IMR-90 (cell line): ENCODE data around the gene LAGE3. TPM values are rescaled to one million over a fixed set of nuclear protein-coding genes. Genes with fewer than 3 reads are reported as not detected.

Source experiments
- ATAC-seq: fragments of 200-7000 bp; cut with Tn5 transposase; 2 replicates; pipeline ENCODE4 v1.9.1; 2020; ENCODE audit warnings: low read depth, mild to moderate bottlenecking, moderate library complexity
- BruUV-seq: library from RNA; stranded (reverse); fragments of 400-500 nt; replicated peaks from 2 replicates; lab custom pipeline; 2021; lab: Mats Ljungman, UMichigan
- CTCF ChIA-PET: fragments of 300-600 bp; formaldehyde crosslinking; extraction: SDS; loops from one replicate; lab custom pipeline; 2021; ENCODE audit warnings: antibody characterized with exemption; lab: Yijun Ruan, JAX
- POLR2A ChIA-PET: fragments of 300-600 bp; sonication (Branson Sonifier 250); formaldehyde crosslinking; loops from one replicate; lab custom pipeline; 2022; ENCODE audit warnings: antibody characterized with exemption; ENCODE audit not compliant: unreplicated experiment; lab: Charles Lee
- DNase-seq: peaks from one replicate; pipeline ENCODE4 v3.0.0; 2013
- H2AFZ ChIP-seq: replicated peaks from 2 replicates; pipeline ENCODE3; 2013; ENCODE audit warnings: low read length, mild to moderate bottlenecking; ENCODE audit not compliant: poor library complexity
- H2AK5ac ChIP-seq: 2 replicates; pipeline ENCODE4 v1.6.1; 2013; ENCODE audit warnings: low read depth, low read length, inconsistent platforms
- H2AK9ac ChIP-seq: replicated peaks from 2 replicates; pipeline ENCODE3; 2013; ENCODE audit warnings: mild to moderate bottlenecking, low read depth, low read length, moderate library complexity; ENCODE audit not compliant: poor library complexity
- H2BK120ac ChIP-seq: 2 replicates; pipeline ENCODE4 v1.6.1; 2013; ENCODE audit warnings: low read depth, low read length, inconsistent platforms
- H2BK15ac ChIP-seq: 3 replicates; pipeline ENCODE4 v1.6.1; 2013; ENCODE audit warnings: low read depth, low read length, inconsistent platforms
- H2BK20ac ChIP-seq: 2 replicates; pipeline ENCODE4 v1.6.1; 2013; ENCODE audit warnings: low read depth, mild to moderate bottlenecking, inconsistent platforms, low read length, moderate library complexity
- H2BK5ac ChIP-seq: 2 replicates; pipeline ENCODE4 v1.6.1; 2013; ENCODE audit warnings: mild to moderate bottlenecking, low read depth, low read length, inconsistent platforms; ENCODE audit not compliant: poor library complexity, severe bottlenecking
- H3K14ac ChIP-seq: replicated peaks from 2 replicates; pipeline ENCODE4 v1.6.1; 2013; ENCODE audit warnings: low read depth, low read length, inconsistent platforms
- H3K18ac ChIP-seq: 2 replicates; pipeline ENCODE4 v1.6.1; 2013; ENCODE audit warnings: low read depth, low read length, control low read depth
- H3K23ac ChIP-seq: 2 replicates; pipeline ENCODE4 v1.6.1; 2013; ENCODE audit warnings: low read depth, low read length, inconsistent platforms
- H3K27ac ChIP-seq: 2 replicates; pipeline ENCODE4 v1.5.1; 2013; ENCODE audit warnings: mild to moderate bottlenecking, control low read depth, low read length; ENCODE audit not compliant: insufficient read depth
- H3K27me3 ChIP-seq: 2 replicates; pipeline ENCODE4 v1.6.1; 2013; ENCODE audit warnings: low read length; ENCODE audit not compliant: control insufficient read depth, insufficient read depth
- H3K36me3 ChIP-seq: 2 replicates; pipeline ENCODE4 v1.6.1; 2013; ENCODE audit warnings: low read length, mixed read lengths; ENCODE audit not compliant: control insufficient read depth, insufficient read depth
- H3K4ac ChIP-seq: 2 replicates; pipeline ENCODE4 v1.6.1; 2013; ENCODE audit warnings: low read depth, low read length, inconsistent platforms
- H3K4me1 ChIP-seq: 2 replicates; pipeline ENCODE4 v1.6.1; 2013; ENCODE audit warnings: low read length, mixed read lengths; ENCODE audit not compliant: control insufficient read depth, insufficient read depth
- H3K4me2 ChIP-seq: 2 replicates; pipeline ENCODE4 v1.6.1; 2013; ENCODE audit warnings: low read depth, mild to moderate bottlenecking, control low read depth, low read length, moderate library complexity
- H3K4me3 ChIP-seq: 2 replicates; pipeline ENCODE4 v1.5.1; 2013; ENCODE audit warnings: low read depth, mild to moderate bottlenecking, control low read depth, low read length, moderate library complexity; ENCODE audit not compliant: insufficient read depth
- H3K56ac ChIP-seq: 2 replicates; pipeline ENCODE4 v1.6.1; 2013; ENCODE audit warnings: low read length, inconsistent platforms; ENCODE audit not compliant: insufficient read depth; ENCODE audit errors: extremely low read depth
- H3K79me1 ChIP-seq, 2 experiments: 2 replicates each; pipeline ENCODE4 v1.6.1; 2013; ENCODE audit warnings: low read length in 2 of 2, inconsistent platforms in 1 of 2, low read depth in 1 of 2
- H3K9ac ChIP-seq: 2 replicates; pipeline ENCODE4 v1.6.1; 2013; ENCODE audit warnings: low read depth, low read length, control low read depth
- H3K9me1 ChIP-seq: 2 replicates; pipeline ENCODE4 v1.6.1; 2013; ENCODE audit warnings: low read length, inconsistent platforms; ENCODE audit not compliant: insufficient read depth
- H3K9me3 ChIP-seq: 2 replicates; pipeline ENCODE4 v1.6.1; 2013; ENCODE audit warnings: low read length; ENCODE audit not compliant: control insufficient read depth, insufficient read depth
- H4K20me1 ChIP-seq: 2 replicates; pipeline ENCODE4 v1.6.1; 2013; ENCODE audit warnings: low read length, inconsistent platforms; ENCODE audit not compliant: insufficient read depth
- H4K5ac ChIP-seq: 2 replicates; pipeline ENCODE4 v1.6.1; 2013; ENCODE audit warnings: mild to moderate bottlenecking, low read depth, low read length, control low read depth
- H4K8ac ChIP-seq, 2 experiments: 2 replicates each; pipeline ENCODE4 v1.6.1; 2013; ENCODE audit warnings: low read depth in 2 of 2, low read length in 2 of 2, control low read depth in 1 of 2, inconsistent platforms in 1 of 2
- H4K91ac ChIP-seq: 2 replicates; pipeline ENCODE4 v1.6.1; 2013; ENCODE audit warnings: low read depth, low read length, inconsistent platforms; ENCODE audit not compliant: insufficient read depth
- BHLHE40 ChIP-seq: fragments of 150-350 bp; IDR thresholded peaks from 2 replicates; pipeline ENCODE4 v1.6.1; 2016; ENCODE audit warnings: mild to moderate bottlenecking, low read depth, low read length
- RCOR1 ChIP-seq: IDR thresholded peaks from 2 replicates; pipeline ENCODE4 v1.6.1; 2012; ENCODE audit warnings: mild to moderate bottlenecking, low read length, improper control_type of control experiment; ENCODE audit not compliant: insufficient replicate concordance
- RFX5 ChIP-seq: IDR thresholded peaks from 2 replicates; pipeline ENCODE4 v1.8.0; 2012; ENCODE audit warnings: low read depth, mild to moderate bottlenecking, low read length, moderate library complexity
- WGBS, 2 experiments: methylation state at CpG; one replicate each; pipeline versions ENCODE4 v1.1.5 to v1.1.7; 2013; ENCODE audit warnings: missing lambda C conversion rate in 2 of 2; ENCODE audit not compliant: insufficient read length in 1 of 2; ENCODE audit errors: extremely low coverage in 2 of 2; 5-methylcytosine and 5-hydroxymethylcytosine counted together
- dilution Hi-C: fragments of 300-500 bp; cut with HindIII; formaldehyde crosslinking; loops from one replicate; pipeline ENCODE4 v1.14.3; 2018; ENCODE audit warnings: low sequenced_read_pairs; ENCODE audit not compliant: unreplicated experiment
- in situ Hi-C: fragments of 300-500 bp; cut with MboI; formaldehyde crosslinking; loops from 3 replicates; pipeline ENCODE4 v1.14.3; 2019; ENCODE audit warnings: low sequenced_read_pairs, inconsistent platforms, mixed read lengths
- intact Hi-C: fragments of 100-400 bp; cut with micrococcal nuclease; formaldehyde crosslinking; loops from 2 replicates; pipeline ENCODE4 v1.10.0; 2022
- polyA plus RNA-seq, 3 experiments: library from polyadenylated mRNA; depleted of rRNA; stranded (reverse); fragments of >200 nt; gene quantifications; 2 replicates each; pipeline ENCODE4 v1.2.3, GENCODE V29; 2012; ENCODE audit warnings: low replicate concordance in 1 of 3
- total RNA-seq: library from RNA; depleted of rRNA; stranded (reverse); fragments of >200 nt; gene quantifications from 2 replicates; pipeline ENCODE4 v1.2.3, GENCODE V29; 2012

Gene LAGE3
- total and polyA plus RNA-seq, 2 of the 4 experiments (the other 2 are of a cell fraction) = 3.6 to 14.8 TPM

GRCh38 chrX:154459832-154460231 is 19.2 kb downstream of the LAGE3 start:
- dilution Hi-C loops (no loop called here), intact Hi-C loops (no loop called here), in situ Hi-C loops (no loop called here)
- ATAC-seq (peak; percentile 28), DNase-seq (no peak)
- peak overlapping the region; percentile 74 for H3K4me3 ChIP-seq
- peaks cover 0 to 16% of the 10 kb centered on the region in 2 experiments; a peak in 3 of 4 replicates for H3K79me1 ChIP-seq
- CTCF ChIA-PET = interaction anchor here (1.9 kb wide), 1 partner anchor 67 kb away, joined by 5 read pairs; no protein-coding TSS in a partner anchor
- H3K27me3 ChIP-seq = no peaks in the 10 kb centered on the region
- WGBS, 2 experiments = 35% methylated on average over 4 of the region's 14 CpGs; no CpG with 5 or more reads in 1 of the 2 experiments
- H2BK20ac ChIP-seq = no peak overlapping the region
- peak overlapping the region; percentile 16; the same call in 1 of the 2 replicates for H3K27ac ChIP-seq
- H3K23ac ChIP-seq = no peak overlapping the region; the same call in 1 of the 2 replicates
- POLR2A ChIA-PET = no interaction called here
- no peaks in the 10 kb centered on the region; the same call in 1 of the 2 replicates for H3K9me3 ChIP-seq
- peak overlapping the region; percentile 83 for H3K4me2 ChIP-seq
- H3K4me1 ChIP-seq = peaks cover 4% of the 10 kb centered on the region; the same call in 1 of the 2 replicates
- no peak overlapping the region; the same call in 1 of the 2 replicates for H4K91ac ChIP-seq
- H3K36me3 ChIP-seq = peaks cover 40% of the 10 kb centered on the region
- TF ChIP-seq RFX5 = no peak
- no peak for TF ChIP-seq RCOR1
- no peak for TF ChIP-seq BHLHE40
- H4K20me1 ChIP-seq = peaks cover 39% of the 10 kb centered on the region
- H2AK5ac ChIP-seq = 0 out of 2 replicates have a peak overlapping the region, but pooled peaks have one; percentile 28
- H3K9me1 ChIP-seq = no peaks in the 10 kb centered on the region
- no TSS peak for BruUV-seq
- H2BK5ac ChIP-seq = peak overlapping the region; percentile 26
- H2BK15ac ChIP-seq = no peak overlapping the region
- H2AFZ ChIP-seq = peak overlapping the region; percentile 72
- no peak overlapping the region for H3K18ac ChIP-seq
- no peak overlapping the region for H2BK120ac ChIP-seq
- H3K9ac ChIP-seq = peak overlapping the region; percentile 58
- H3K4ac ChIP-seq = no peak overlapping the region
- H3K14ac ChIP-seq = no peak overlapping the region
- 0 out of 2 replicates have a peak overlapping the region, but pooled peaks have one; percentile 3 for H3K56ac ChIP-seq
- H4K5ac ChIP-seq = no peak overlapping the region
- H4K8ac ChIP-seq = no peak overlapping the region
- peak overlapping the region; percentile 96 for H2AK9ac ChIP-seq
